ENCODE data around the gene MACROD2. TPM values are rescaled to one million over a fixed set of nuclear protein-coding genes. Genes with fewer than 3 reads are reported as not detected.

Gene MACROD2
- total RNA-seq, 1 experiment from 2014 or later, result 1.6 TPM

- H3K27ac ChIP-seq (ENCODE audit: insufficient read length, low read depth, low read length), result no peak overlapping the region
- H4K8ac ChIP-seq (replicated peaks; ENCODE audit: insufficient read length, low read depth, low read length), result no peak overlapping the region
- H3K79me2 ChIP-seq (ENCODE audit: insufficient read depth, low read length), result no peaks in the 10 kb centered on the region
- no peaks in the 10 kb centered on the region for H3K9me3 ChIP-seq (ENCODE audit: control insufficient read depth, low read depth, low read length)
- no peak overlapping the region for H3K9ac ChIP-seq (ENCODE audit: extremely low read depth, insufficient read length, low read length)
- TF ChIP-seq CTCF (conservative IDR thresholded peaks at IDR 0.05), result no peak
- no peaks in the 10 kb centered on the region for H4K20me1 ChIP-seq (ENCODE audit: control insufficient read depth, insufficient read depth, insufficient read length)
- H3K27me3 ChIP-seq (ENCODE audit: insufficient read depth, low read length), result no peaks in the 10 kb centered on the region
- H3T11ph ChIP-seq (ENCODE audit: low read length), result no peak overlapping the region
- H4K91ac ChIP-seq (ENCODE audit: insufficient read length, low read depth, low read length), result no peak overlapping the region
- no peak overlapping the region for H3K27ac Mint-ChIP-seq
- H2BK12ac ChIP-seq (ENCODE audit: insufficient read length, low read depth, low read length), result no peak overlapping the region
- no peak overlapping the region for H2BK5ac ChIP-seq (ENCODE audit: insufficient read length, low read length)
- H2AK5ac ChIP-seq (ENCODE audit: insufficient read length, low read length), result no peak overlapping the region
- H3K27me3 Mint-ChIP-seq (ENCODE audit: low read depth), result no peaks in the 10 kb centered on the region
- H3K79me1 ChIP-seq (ENCODE audit: insufficient read depth, low read depth, low read length, poor library complexity, severe bottlenecking), result no peaks in the 10 kb centered on the region
- no CpG with 5 or more reads among the region's 1 CpG for WGBS (ENCODE audit: extremely low coverage, insufficient read length, low lambda C conversion rate)
- no peak overlapping the region for H2BK120ac ChIP-seq (ENCODE audit: low read depth, low read length, poor library complexity, severe bottlenecking)
- H3K4me1 ChIP-seq (ENCODE audit: insufficient read depth, low read length), result no peaks in the 10 kb centered on the region
- H3K56ac ChIP-seq (ENCODE audit: insufficient read length, low read depth, low read length), result no peak overlapping the region
- H3K36me3 Mint-ChIP-seq (ENCODE audit: insufficient read depth in 1 of 3, low read depth in 3 of 3), result peaks cover 0 to 10% (median 0%) of the 10 kb centered on the region in 3 experiments; a peak in 2 of 7 replicates
- H3K23ac ChIP-seq (ENCODE audit: insufficient read length, low read depth, low read length), result no peak overlapping the region
- H2AFZ ChIP-seq (ENCODE audit: low read length), result no peak overlapping the region
- no peak overlapping the region for H3K14ac ChIP-seq (ENCODE audit: insufficient read depth, low read length)
- no peak overlapping the region for H3K4me3 Mint-ChIP-seq
- no peak for DNase-seq
- no peak overlapping the region for H2BK20ac ChIP-seq (ENCODE audit: low read depth, low read length, poor library complexity, severe bottlenecking)
- no peaks in the 10 kb centered on the region for H3K4me1 Mint-ChIP-seq
- H2BK15ac ChIP-seq (ENCODE audit: low read depth, low read length), result no peak overlapping the region
- peaks cover 7 to 8% of the 10 kb centered on the region in 2 experiments; a peak in 3 of 5 replicates for H3K9me3 Mint-ChIP-seq
- H3K4ac ChIP-seq (ENCODE audit: low read depth, low read length), result no peak overlapping the region
- H3K4me2 ChIP-seq (ENCODE audit: insufficient read depth, insufficient read length, low read length), result no peak overlapping the region
- H3K18ac ChIP-seq (ENCODE audit: insufficient read length, low read depth, low read length), result no peak overlapping the region
- H3K23me2 ChIP-seq (ENCODE audit: insufficient read length, low read depth, low read length, poor library complexity, severe bottlenecking), result no peaks in the 10 kb centered on the region
- no peak overlapping the region for H4K5ac ChIP-seq (ENCODE audit: insufficient read length, low read depth, low read length)
Observed at GRCh38 chr20:14816471-14816870, 821.2 kb downstream of the MACROD2 start.

All from H9 (cell line).